Naive thymus-derived CD4-positive, alpha-beta T cell (primary cell): Measurements from ENCODE around the gene TCF3. TPM values are rescaled to one million over a fixed set of nuclear protein-coding genes. Genes with fewer than 3 reads are reported as not detected.

Source experiments
- ATAC-seq: fragments of 150-1000 bp; cut with Tn5 transposase; 2 replicates; pipeline ENCODE4 v1.10.0; 2021; ENCODE audit warnings: mild to moderate bottlenecking, moderate library complexity
- CTCF ChIA-PET: fragments of 350-600 bp; sonication (Branson Sonifier 250); formaldehyde crosslinking; loops from one replicate; lab custom pipeline; 2021; ENCODE audit warnings: antibody characterized with exemption; lab: Charles Lee
- POLR2A ChIA-PET: fragments of 350-600 bp; sonication (Branson Sonifier 250); formaldehyde crosslinking; loops from one replicate; lab custom pipeline; 2021; ENCODE audit warnings: antibody characterized with exemption, inconsistent platforms; lab: Charles Lee
- DNase-seq, 9 donors: peaks; one replicate each; pipeline versions ENCODE4 v3.0.0 to v3.0.0-alpha.2; 2020 to 2022; ENCODE audit warnings: mixed read lengths in 1 of 9
- H3K27ac ChIP-seq: one replicate; pipeline ENCODE4 v1.7.0; 2013; ENCODE audit warnings: mild to moderate bottlenecking, low read depth, low read length, moderate library complexity
- H3K27me3 ChIP-seq, 2 donors: one replicate each; pipeline ENCODE4 v1.7.0; 2013; ENCODE audit warnings: low read length in 2 of 2, mild to moderate bottlenecking in 2 of 2, moderate library complexity in 2 of 2; ENCODE audit not compliant: control insufficient read depth in 2 of 2, insufficient read depth in 2 of 2
- H3K36me3 ChIP-seq, 3 experiments: 1 replicate in 2 of 3; 2 replicates in 1 of 3; pipeline ENCODE4 v1.7.0; 2013; ENCODE audit warnings: low read length in 3 of 3, mild to moderate bottlenecking in 3 of 3, moderate library complexity in 1 of 3; ENCODE audit not compliant: insufficient read depth in 3 of 3, control insufficient read depth in 2 of 3
- H3K4me1 ChIP-seq, 2 donors: one replicate each; pipeline ENCODE4 v1.7.0; 2013; ENCODE audit warnings: low read length in 2 of 2, mild to moderate bottlenecking in 2 of 2, moderate library complexity in 1 of 2; ENCODE audit not compliant: control insufficient read depth in 2 of 2, insufficient read depth in 2 of 2
- H3K4me3 ChIP-seq: 2 replicates; pipeline ENCODE4 v1.7.0; 2013; ENCODE audit warnings: mild to moderate bottlenecking, low read length
- H3K9me3 ChIP-seq, 3 experiments: 1 replicate in 2 of 3; 2 replicates in 1 of 3; pipeline ENCODE4 v1.7.0; 2013; ENCODE audit warnings: low read length in 3 of 3; ENCODE audit not compliant: control insufficient read depth in 2 of 3
- H3K27ac Mint-ChIP-seq, 9 donors: one replicate each; pipeline ENCODE4 v1.8.0; 2020 to 2022; ENCODE audit warnings: mixed read lengths in 9 of 9, mild to moderate bottlenecking in 8 of 9, moderate library complexity in 5 of 9, inconsistent platforms in 2 of 9
- H3K27me3 Mint-ChIP-seq, 5 donors: one replicate each; pipeline ENCODE4 v1.8.0; 2021 to 2022; ENCODE audit warnings: mixed read lengths in 5 of 5, mild to moderate bottlenecking in 1 of 5
- H3K36me3 Mint-ChIP-seq, 5 donors: one replicate each; pipeline ENCODE4 v1.8.0; 2020 to 2022; ENCODE audit warnings: mixed read lengths in 5 of 5, mild to moderate bottlenecking in 3 of 5, inconsistent platforms in 1 of 5
- H3K4me1 Mint-ChIP-seq, 7 donors: one replicate each; pipeline ENCODE4 v1.8.0; 2020 to 2022; ENCODE audit warnings: mixed read lengths in 7 of 7, mild to moderate bottlenecking in 3 of 7, inconsistent platforms in 1 of 7
- H3K4me3 Mint-ChIP-seq, 10 donors: one replicate each; pipeline ENCODE4 v1.8.0; 2020 to 2022; ENCODE audit warnings: mild to moderate bottlenecking in 10 of 10, mixed read lengths in 10 of 10, moderate library complexity in 6 of 10, inconsistent platforms in 2 of 10
- H3K9me3 Mint-ChIP-seq, 11 donors: one replicate each; pipeline ENCODE4 v1.8.0; 2020 to 2022; ENCODE audit warnings: mixed read lengths in 11 of 11, mild to moderate bottlenecking in 4 of 11, inconsistent platforms in 1 of 11, moderate library complexity in 1 of 11
- intact Hi-C, 2 donors: fragments of 100-400 bp; cut with micrococcal nuclease; formaldehyde crosslinking; loops; one replicate each; pipeline ENCODE4 v1.15.1; 2023
- polyA plus RNA-seq, 2 donors: library from polyadenylated mRNA; unstranded; fragments of 300-500 nt; fragmentation: Illumina TruSeq; gene quantifications; one replicate each; pipeline ENCODE4 v1.2.3, GENCODE V29; 2021
- total RNA-seq, 6 experiments: library from RNA in 5 of 6; stranded (reverse) in 5 of 6; gene quantifications; 1 replicate in 5 of 6; 2 replicates in 1 of 6; pipeline ENCODE4 v1.2.3 and lab custom pipeline; 2021 to 2026

TCF3 gene
- total RNA-seq (10 to 100 TPM; 66.6 to 83.6 (median 78.3) TPM), polyA plus RNA-seq (10 to 100 TPM in 1 of 2 donors, 1 to 10 TPM in 1; 5.8 to 15.6 TPM), total RNA-seq (lab: John Stamatoyannopoulos, UW) (80.2 reads per million, percentile 80 among the genes with 10 or more reads in this experiment)

DNA sequence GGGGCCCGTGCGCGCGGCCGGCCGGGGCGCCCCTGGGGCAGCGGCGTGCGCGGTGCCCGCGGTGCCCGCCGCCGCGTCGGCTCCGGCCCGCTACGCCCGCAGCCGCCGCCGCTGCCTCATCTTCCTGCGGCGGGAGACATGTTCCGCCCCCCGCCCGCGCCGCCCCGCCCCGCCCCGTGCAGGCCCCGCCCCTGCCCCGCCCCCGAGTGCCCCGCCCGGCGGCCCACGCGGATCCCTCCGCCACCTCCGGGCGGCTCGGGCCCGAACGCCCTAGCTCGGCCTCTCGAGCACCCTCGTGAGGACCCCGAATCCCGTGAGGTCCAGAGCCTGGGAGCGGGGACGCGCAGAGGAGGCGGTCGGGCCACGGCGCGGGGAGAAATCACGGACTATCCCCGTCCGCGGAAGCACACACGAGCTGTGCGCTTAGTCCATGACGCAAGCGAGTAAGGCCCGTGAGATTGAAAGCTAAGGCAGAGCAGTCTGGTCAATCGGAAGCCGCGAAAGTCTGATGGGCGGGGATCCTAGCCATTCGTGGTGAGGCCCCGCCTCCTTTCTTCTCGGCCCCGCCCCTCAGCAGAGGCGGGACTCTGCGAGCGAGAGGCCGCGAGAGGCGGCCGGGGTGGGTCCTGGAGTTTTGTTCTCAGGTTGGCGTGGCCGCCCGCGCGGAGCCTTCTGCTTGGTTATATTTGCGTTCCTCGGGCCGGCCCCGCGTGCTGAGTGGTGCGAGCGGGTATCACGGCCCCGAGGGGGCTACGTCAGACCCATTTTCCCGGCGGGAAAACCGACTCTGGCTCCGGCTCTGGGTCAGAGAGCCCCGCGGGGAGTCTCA lies at the start of gene TCF3:
TSS of gene TCF3 (minus strand) at position 145 of the 829 bp plus-strand sequence. CDS start 2,367 bp downstream, outside the sequence.
- H3K4me1 Mint-ChIP-seq = peaks cover 7 to 14% (median 10%) of the 10 kb centered on the region in 7 donors
- peak within 1 kb of the TSS; percentile 87 to 98 (median 95) for H3K27ac Mint-ChIP-seq
- peak within 1 kb of the TSS; percentile 99 for H3K27ac ChIP-seq
- H3K36me3 ChIP-seq = peaks cover 0 to 23% (median 0%) of the 10 kb centered on the region in 3 experiments
- peak within 1 kb of the TSS; percentile 86 for H3K4me3 ChIP-seq
- H3K9me3 Mint-ChIP-seq = peaks cover 0 to 10% (median 0%) of the 10 kb centered on the region in 11 donors
- DNase-seq (peak; percentile 96 to 100 (median 99)), ATAC-seq (peak; percentile 96)
- CTCF ChIA-PET = interaction anchor here (1.9 kb wide), 1 partner anchor 47 kb away, joined by 11 read pairs; no protein-coding TSS in a partner anchor
- peaks cover 4 to 8% of the 10 kb centered on the region in 2 donors for H3K4me1 ChIP-seq
- no peaks in the 10 kb centered on the region for H3K36me3 Mint-ChIP-seq
- peaks cover 0 to 4% (median 0%) of the 10 kb centered on the region in 5 donors for H3K27me3 Mint-ChIP-seq
- H3K27me3 ChIP-seq = no peaks in the 10 kb centered on the region
- no peaks in the 10 kb centered on the region for H3K9me3 ChIP-seq
- POLR2A ChIA-PET = interaction anchor here (0.6 to 4.0 kb wide), 5 partner anchors 46 to 1638 kb away, joined by 3 to 50 read pairs (median 6); partner anchors contain the start of genes MBD3, PCSK4 and UQCR11
- intact Hi-C loops = loop anchor here (1.0 to 5.0 kb wide), 11 partner anchors 16 to 855 kb away; partner anchors contain the start of genes ATP8B3 (in 2 of the 2), MBD3 (in 2 of the 2), AP3D1 (in 1 of the 2) and DAZAP1 (in 1 of the 2)
- peak within 1 kb of the TSS; percentile 86 to 96 (median 91) for H3K4me3 Mint-ChIP-seq

- Mint-ChIP-seq H3K9me3 (peaks cover 0 to 16% (median 7%) of the 10 kb centered on the region in 11 donors), H3K4me1 (peaks cover 4 to 16% (median 8%) of the 10 kb centered on the region in 7 donors), H3K27ac (peak overlapping the region in 3 of 9 donors; percentile 11 to 70 (median 16)), H3K4me3 (peak overlapping the region in 4 of 10 donors; percentile 9 to 19 (median 12)), H3K36me3 (peaks cover 0 to 12% (median 3%) of the 10 kb centered on the region in 5 donors), H3K27me3 (peaks cover 19 to 40% (median 33%) of the 10 kb centered on the region in 5 donors)
- ChIA-PET CTCF (no interaction called here), POLR2A (no interaction called here)
- H3K27ac ChIP-seq = no peak overlapping the region
- no peaks in the 10 kb centered on the region for H3K36me3 ChIP-seq
- ATAC-seq (no peak), DNase-seq (no peak)
- intact Hi-C loops = no loop called here
- no peak overlapping the region for H3K4me3 ChIP-seq
- peaks cover 0 to 4% (median 0%) of the 10 kb centered on the region in 3 experiments for H3K9me3 ChIP-seq
- peaks cover 5 to 6% of the 10 kb centered on the region in 2 donors for H3K4me1 ChIP-seq
- peaks cover 0 to 10% of the 10 kb centered on the region in 2 donors for H3K27me3 ChIP-seq
Observed at GRCh38 chr19:1700733-1701663, 48.6 kb upstream of the TCF3 start.

- POLR2A ChIA-PET = no interaction called here
- Mint-ChIP-seq H3K4me3 (peak overlapping the region in 1 of 10 donors; percentile 12), H3K27ac (peak overlapping the region in 1 of 9 donors; percentile 11), H3K4me1 (peaks cover 4 to 16% (median 8%) of the 10 kb centered on the region in 7 donors), H3K27me3 (peaks cover 20 to 32% (median 27%) of the 10 kb centered on the region in 5 donors), H3K9me3 (peaks cover 0 to 16% (median 11%) of the 10 kb centered on the region in 11 donors), H3K36me3 (peaks cover 0 to 17% (median 5%) of the 10 kb centered on the region in 5 donors)
- Histone ChIP-seq H3K9me3 (peaks cover 0 to 9% (median 0%) of the 10 kb centered on the region in 3 experiments), H3K4me3 (no peak overlapping the region), H3K36me3 (no peaks in the 10 kb centered on the region), H3K27ac (no peak overlapping the region), H3K27me3 (peaks cover 0 to 10% of the 10 kb centered on the region in 2 donors), H3K4me1 (peaks cover 5 to 6% of the 10 kb centered on the region in 2 donors)
- intact Hi-C loops = no loop called here
- CTCF ChIA-PET = no interaction called here
- DNase-seq (no peak), ATAC-seq (no peak)
Observed at GRCh38 chr19:1699998-1700732, 47.8 kb upstream of the TCF3 start.

DNA sequence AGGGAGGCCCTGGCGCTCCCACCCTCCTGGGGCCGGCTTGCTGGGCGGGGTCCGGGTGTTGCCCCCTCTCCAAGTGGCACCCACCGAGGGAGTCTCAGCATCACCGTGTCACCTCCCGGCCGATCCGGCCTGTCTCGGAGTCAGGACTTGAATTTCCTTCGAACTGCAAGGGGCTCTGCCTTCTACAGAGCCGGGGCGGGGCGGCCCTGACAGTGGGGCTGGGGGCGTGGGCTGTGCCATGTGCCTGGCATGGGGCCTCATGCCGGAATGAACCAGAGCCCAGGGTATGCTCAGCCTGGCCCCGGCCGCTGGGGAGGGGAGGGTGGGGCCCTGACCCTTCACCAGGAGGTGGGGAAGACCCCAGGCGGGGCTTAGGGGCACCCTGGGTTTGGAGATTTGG lies 47.0 kb upstream of the TCF3 start:
- H3K27ac ChIP-seq = no peak overlapping the region
- Mint-ChIP-seq H3K27ac (no peak overlapping the region), H3K9me3 (peaks cover 2 to 21% (median 12%) of the 10 kb centered on the region in 11 donors), H3K4me3 (no peak overlapping the region), H3K36me3 (peaks cover 0 to 17% (median 4%) of the 10 kb centered on the region in 5 donors), H3K4me1 (peaks cover 4 to 14% (median 8%) of the 10 kb centered on the region in 7 donors), H3K27me3 (peaks cover 18 to 26% (median 23%) of the 10 kb centered on the region in 5 donors)
- CTCF ChIA-PET = no interaction called here
- POLR2A ChIA-PET = no interaction called here
- H3K36me3 ChIP-seq = no peaks in the 10 kb centered on the region
- intact Hi-C loops = no loop called here
- no peak for DNase-seq
- no peak for ATAC-seq
- no peak overlapping the region for H3K4me3 ChIP-seq
- H3K9me3 ChIP-seq = peaks cover 0 to 15% (median 0%) of the 10 kb centered on the region in 3 experiments
- H3K27me3 ChIP-seq = peaks cover 0 to 10% of the 10 kb centered on the region in 2 donors
- H3K4me1 ChIP-seq = peaks cover 5 to 6% of the 10 kb centered on the region in 2 donors

DNA sequence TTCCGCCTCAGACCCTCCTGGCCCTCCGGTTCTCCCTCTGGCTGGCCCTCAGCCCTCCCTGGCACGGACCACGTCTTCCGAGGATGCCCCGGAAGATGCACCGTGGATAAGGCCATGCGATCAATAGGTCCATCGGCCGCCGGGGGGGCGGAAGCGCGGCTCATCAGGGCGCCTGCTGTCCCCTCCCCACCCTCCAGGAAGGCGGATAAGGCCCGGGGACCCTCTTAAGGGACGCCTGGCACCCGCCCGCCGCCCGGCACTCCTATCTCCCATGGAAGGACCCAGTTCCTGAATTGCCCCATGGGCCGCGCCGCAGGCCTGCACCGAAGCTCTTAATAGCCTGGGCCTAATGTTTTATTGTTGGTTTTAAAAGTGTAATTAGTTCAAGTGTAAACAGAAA lies 46.2 kb upstream of the TCF3 start:
- POLR2A ChIA-PET = no interaction called here
- ATAC-seq = no peak

More for the DNA sequence above, 46.2 kb upstream of the TCF3 start:
- Mint-ChIP-seq H3K27ac (no peak overlapping the region), H3K9me3 (peaks cover 0 to 24% (median 11%) of the 10 kb centered on the region in 11 donors), H3K4me1 (peaks cover 4 to 11% (median 8%) of the 10 kb centered on the region in 7 donors), H3K4me3 (no peak overlapping the region), H3K36me3 (peaks cover 0 to 16% (median 3%) of the 10 kb centered on the region in 5 donors), H3K27me3 (peaks cover 20 to 29% (median 26%) of the 10 kb centered on the region in 5 donors)
- Histone ChIP-seq H3K27me3 (peaks cover 0 to 10% of the 10 kb centered on the region in 2 donors), H3K36me3 (no peaks in the 10 kb centered on the region), H3K9me3 (peaks cover 0 to 15% (median 0%) of the 10 kb centered on the region in 3 experiments), H3K27ac (no peak overlapping the region), H3K4me3 (no peak overlapping the region), H3K4me1 (peaks cover 5 to 6% of the 10 kb centered on the region in 2 donors)
- CTCF ChIA-PET = no interaction called here
- DNase-seq = no peak
- intact Hi-C loops = no loop called here
